Osteocyte (in vitro differentiated cells): Measurements from ENCODE around the gene IRF9. TPM values are rescaled to one million over a fixed set of nuclear protein-coding genes. Genes with fewer than 3 reads are reported as not detected.

Experiments
- DNase-seq: peaks from one replicate; pipeline ENCODE4 v3.0.0; 2021; ENCODE audit warnings: mixed read lengths; ENCODE audit not compliant: unreplicated experiment; ENCODE audit errors: extremely low spot score
- H3K27ac Mint-ChIP-seq: one replicate; pipeline ENCODE4 v1.8.0; 2021; ENCODE audit warnings: mild to moderate bottlenecking, mixed read lengths; ENCODE audit not compliant: unreplicated experiment
- H3K27me3 Mint-ChIP-seq: one replicate; pipeline ENCODE4 v1.8.0; 2021; ENCODE audit warnings: mixed read lengths; ENCODE audit not compliant: unreplicated experiment
- H3K36me3 Mint-ChIP-seq: one replicate; pipeline ENCODE4 v1.8.0; 2021; ENCODE audit warnings: mixed read lengths; ENCODE audit not compliant: unreplicated experiment
- H3K4me1 Mint-ChIP-seq: one replicate; pipeline ENCODE4 v1.8.0; 2021; ENCODE audit warnings: mixed read lengths; ENCODE audit not compliant: unreplicated experiment
- H3K4me3 Mint-ChIP-seq: one replicate; pipeline ENCODE4 v1.8.0; 2021; ENCODE audit warnings: mild to moderate bottlenecking, moderate library complexity, mixed read lengths; ENCODE audit not compliant: unreplicated experiment
- H3K9me3 Mint-ChIP-seq: one replicate; pipeline ENCODE4 v1.8.0; 2021; ENCODE audit warnings: mixed read lengths; ENCODE audit not compliant: unreplicated experiment
- CTCF ChIP-seq: fragments of 200-600 bp; sonication (generic); IDR thresholded peaks from 2 replicates; pipeline ENCODE4 v1.5.0; 2021; ENCODE audit warnings: antibody characterized with exemption, mild to moderate bottlenecking, moderate library complexity
- total RNA-seq: library from RNA; stranded (reverse); gene quantifications from 2 replicates; pipeline ENCODE4 v1.2.1, GENCODE V29; 2021

IRF9 gene
- total RNA-seq, 1 donor from 2014 or later = 58.9 TPM

GRCh38 chr14:24129410-24129998 lies 31.6 kb upstream of the IRF9 start:
- no peak overlapping the region for H3K27ac Mint-ChIP-seq
- H3K4me3 Mint-ChIP-seq = no peak overlapping the region
- no peaks in the 10 kb centered on the region for H3K27me3 Mint-ChIP-seq
- TF ChIP-seq CTCF = no peak
- no peaks in the 10 kb centered on the region for H3K36me3 Mint-ChIP-seq
- H3K4me1 Mint-ChIP-seq = no peaks in the 10 kb centered on the region
- H3K9me3 Mint-ChIP-seq = no peaks in the 10 kb centered on the region
- DNase-seq = no peak

- no peak for TF ChIP-seq CTCF
- no peak for DNase-seq
- Mint-ChIP-seq H3K9me3 (no peaks in the 10 kb centered on the region), H3K4me1 (peaks cover 3% of the 10 kb centered on the region), H3K27ac (no peak within 1 kb of the TSS), H3K27me3 (no peaks in the 10 kb centered on the region), H3K36me3 (no peaks in the 10 kb centered on the region), H3K4me3 (no peak within 1 kb of the TSS)
These were observed 30.7 kb upstream of the IRF9 start, which contains the start of gene FITM1 for GRCh38 chr14:24130380-24130716. Gene FITM1, plus strand, starts transcription at chr14:24130659. Its CDS starts 905 bp downstream, at chr14:24131564.

- no peaks in the 10 kb centered on the region for H3K36me3 Mint-ChIP-seq
- no peak for DNase-seq
- no peaks in the 10 kb centered on the region for H3K9me3 Mint-ChIP-seq
- H3K27ac Mint-ChIP-seq = no peak overlapping the region
- H3K4me3 Mint-ChIP-seq = no peak overlapping the region
- TF ChIP-seq CTCF = no peak
- peaks cover 3% of the 10 kb centered on the region for H3K4me1 Mint-ChIP-seq
- H3K27me3 Mint-ChIP-seq = no peaks in the 10 kb centered on the region
These were observed 30.1 kb upstream of the IRF9 start for GRCh38 chr14:24130717-24131548.

GRCh38 chr14:24131549-24131966 lies 29.5 kb upstream of the IRF9 start:
- DNase-seq = no peak
- Mint-ChIP-seq H3K9me3 (no peaks in the 10 kb centered on the region), H3K4me3 (no peak overlapping the region), H3K27ac (no peak overlapping the region), H3K36me3 (no peaks in the 10 kb centered on the region), H3K4me1 (peaks cover 5% of the 10 kb centered on the region), H3K27me3 (no peaks in the 10 kb centered on the region)
- TF ChIP-seq CTCF = no peak

DNA sequence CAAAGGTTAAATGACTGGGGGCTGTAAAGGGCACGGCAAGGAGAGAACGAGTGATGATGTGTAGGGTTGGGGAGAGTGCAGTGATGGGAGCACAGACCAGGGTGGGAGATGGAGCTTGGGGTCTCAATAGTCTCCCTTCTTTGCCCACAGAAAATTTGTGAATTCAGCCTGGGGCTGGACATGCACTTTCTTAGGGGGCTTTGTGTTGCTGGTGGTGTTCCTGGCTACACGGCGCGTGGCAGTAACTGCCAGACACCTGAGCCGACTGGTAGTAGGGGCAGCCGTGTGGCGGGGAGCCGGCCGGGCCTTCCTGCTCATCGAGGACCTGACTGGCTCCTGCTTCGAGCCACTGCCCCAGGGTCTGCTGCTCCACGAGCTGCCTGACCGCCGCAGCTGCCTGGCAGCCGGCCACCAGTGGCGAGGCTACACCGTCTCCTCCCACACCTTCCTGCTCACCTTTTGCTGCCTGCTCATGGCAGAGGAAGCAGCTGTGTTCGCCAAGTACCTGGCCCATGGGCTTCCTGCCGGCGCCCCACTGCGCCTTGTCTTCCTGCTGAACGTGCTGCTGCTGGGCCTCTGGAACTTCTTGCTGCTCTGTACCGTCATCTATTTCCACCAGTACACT lies 28.9 kb upstream of the IRF9 start:
- H3K9me3 Mint-ChIP-seq = no peaks in the 10 kb centered on the region
- no peak overlapping the region for H3K27ac Mint-ChIP-seq
- no peak overlapping the region for H3K4me3 Mint-ChIP-seq
- TF ChIP-seq CTCF = no peak
- H3K27me3 Mint-ChIP-seq = no peaks in the 10 kb centered on the region
- DNase-seq = no peak
- peaks cover 11% of the 10 kb centered on the region for H3K4me1 Mint-ChIP-seq
- H3K36me3 Mint-ChIP-seq = peaks cover 1% of the 10 kb centered on the region
